ENCODE results near the gene ADORA1. TPM values are rescaled to one million over a fixed set of nuclear protein-coding genes. Genes with fewer than 3 reads are reported as not detected.

ADORA1 gene
- total and polyA plus RNA-seq, 2 of the 13 experiments (the other 11 are each of a cell fraction or from before 2014, with no cell fraction given) = 0.11 TPM; not detected in 1

- H3K9me3 ChIP-seq (ENCODE audit: low read length) = no peaks in the 10 kb centered on the region
- 42% methylated on average over 11 of the region's 11 CpGs for WGBS (ENCODE audit: low lambda C conversion rate)
- no peak overlapping the region for H3K27ac ChIP-seq (ENCODE audit: extremely low read length, insufficient read depth, low read length)
- H3K4me3 ChIP-seq (replicated peaks in 1 of 3; ENCODE audit: insufficient read depth in 1 of 3, low read depth in 2 of 3, low read length in 3 of 3) = no peak overlapping the region
- intact Hi-C loops (cut with micrococcal nuclease; ENCODE audit: unreplicated experiment) = no loop called here
- 0 out of 2 replicates have a peak, but pooled peaks cover 6% of the 10 kb centered on the region for H3K4me1 ChIP-seq (ENCODE audit: insufficient read depth, low read length)
- no peak overlapping the region for H2AFZ ChIP-seq (ENCODE audit: low read length)
- TF ChIP-seq ZC3H4 (CRISPR knock-in tag; IDR thresholded peaks at IDR 0.05; ENCODE audit: borderline replicate concordance) (no peak), ZNF430 (CRISPR knock-in tag; IDR thresholded peaks at IDR 0.05) (no peak), ZNF773 (CRISPR knock-in tag; IDR thresholded peaks at IDR 0.05; ENCODE audit: borderline replicate concordance) (no peak)
- CTCF ChIA-PET (ENCODE audit: low intra/inter-chr PET ratio, low total read pairs) = no interaction called here
- peaks cover 2 to 12% of the 10 kb centered on the region in 2 experiments; a peak in 4 of 5 replicates for H3K27me3 ChIP-seq (ENCODE audit: control insufficient read depth in 1 of 2, insufficient read depth in 2 of 2, low read length in 2 of 2)
- DNase-seq (ENCODE audit: low spot score) (no peak), ATAC-seq (no peak), FAIRE-seq (no peak)
- H3K79me2 ChIP-seq (ENCODE audit: insufficient read depth, low read length) = no peaks in the 10 kb centered on the region
- BruUV-seq (replicated peaks) = no TSS peak
- no peak overlapping the region for H3K9ac ChIP-seq (ENCODE audit: insufficient read depth, low read depth, low read length)
- H3K4me2 ChIP-seq (ENCODE audit: low read depth, low read length) = no peak overlapping the region
- H4K20me1 ChIP-seq (ENCODE audit: insufficient read depth, low read length) = no peaks in the 10 kb centered on the region
- in situ Hi-C loops (cut with HindIII; ENCODE audit: extremely low pct_ligation_motif_present, low pct_unique_long_range_greater_than_20kb) = no loop called here
- H3K36me3 ChIP-seq (replicated peaks in 1 of 2; ENCODE audit: control insufficient read depth in 1 of 2, insufficient read depth in 2 of 2, low read length in 2 of 2) = no peaks in the 10 kb centered on the region
- POLR2A ChIA-PET = no interaction called here
Observed at GRCh38 chr1:203143641-203144040, 16.1 kb downstream of the ADORA1 start.

GRCh38 chr1:203144661-203145060 lies 17.1 kb downstream of the ADORA1 start:
- Histone ChIP-seq H3K9ac (ENCODE audit: insufficient read depth, low read depth, low read length) (no peak overlapping the region), H3K79me2 (ENCODE audit: insufficient read depth, low read length) (no peaks in the 10 kb centered on the region), H3K4me3 (replicated peaks in 1 of 3; ENCODE audit: insufficient read depth in 1 of 3, low read depth in 2 of 3, low read length in 3 of 3) (no peak overlapping the region), H3K27ac (ENCODE audit: extremely low read length, insufficient read depth, low read length) (no peak overlapping the region), H3K27me3 (ENCODE audit: control insufficient read depth in 1 of 2, insufficient read depth in 2 of 2, low read length in 2 of 2) (peaks cover 2 to 12% of the 10 kb centered on the region in 2 experiments; a peak in 4 of 5 replicates), H3K4me1 (ENCODE audit: insufficient read depth, low read length) (0 out of 2 replicates have a peak, but pooled peaks cover 6% of the 10 kb centered on the region), H3K36me3 (replicated peaks in 1 of 2; ENCODE audit: control insufficient read depth in 1 of 2, insufficient read depth in 2 of 2, low read length in 2 of 2) (no peaks in the 10 kb centered on the region), H4K20me1 (ENCODE audit: insufficient read depth, low read length) (no peaks in the 10 kb centered on the region), H3K9me3 (ENCODE audit: low read length) (no peaks in the 10 kb centered on the region), H2AFZ (ENCODE audit: low read length) (no peak overlapping the region), H3K4me2 (ENCODE audit: low read depth, low read length) (no peak overlapping the region)
- no peak; the same call in 2 of the 3 replicates for ATAC-seq
- in situ Hi-C loops (cut with HindIII; ENCODE audit: extremely low pct_ligation_motif_present, low pct_unique_long_range_greater_than_20kb) (no loop called here), intact Hi-C loops (cut with micrococcal nuclease; ENCODE audit: unreplicated experiment) (no loop called here)
- TF ChIP-seq ZNF124 (CRISPR knock-in tag; IDR thresholded peaks at IDR 0.05) (no peak), STAG1 (CRISPR knock-in tag; IDR thresholded peaks at IDR 0.05) (no peak), PATZ1 (CRISPR knock-in tag; IDR thresholded peaks at IDR 0.05) (0 out of 2 replicates have a peak, but pooled peaks have one; percentile 33), ELF3 (CRISPR knock-in tag; IDR thresholded peaks at IDR 0.05) (no peak)
- DNase-seq (ENCODE audit: low spot score) = peak; percentile 6
- FAIRE-seq = no peak
- POLR2A ChIA-PET = no interaction called here
- 7% methylated on average over 2 of the region's 6 CpGs for WGBS (ENCODE audit: low lambda C conversion rate)
- no TSS peak for BruUV-seq (replicated peaks)
- CTCF ChIA-PET (ENCODE audit: low intra/inter-chr PET ratio, low total read pairs) = no interaction called here

Data from HepG2 (cell line).